Spinal cord (tissue), 10 donors: ENCODE data around the gene NYAP1. TPM values are rescaled to one million over a fixed set of nuclear protein-coding genes. Genes with fewer than 3 reads are reported as not detected.
"Not testable (repeated sequence)": the region's sequence is repeated elsewhere in the genome, so short reads cannot be mapped to it uniquely, and the experiment has no call there.

Source experiments
- DNase-seq, 6 donors: peaks; one replicate each; pipeline versions ENCODE4 v3.0.0 to v3.0.0-alpha.2; 2013 to 2015; ENCODE audit warnings: low spot score in 6 of 6, low read depth in 4 of 6
- H3K27ac ChIP-seq: one replicate; pipeline ENCODE4 v1.5.1; 2013; ENCODE audit warnings: low read depth, low read length, control low read depth
- H3K27me3 ChIP-seq: one replicate; pipeline ENCODE4 v1.6.1; 2013; ENCODE audit warnings: low read length; ENCODE audit not compliant: control insufficient read depth, insufficient read depth
- H3K36me3 ChIP-seq: one replicate; pipeline ENCODE4 v1.6.1; 2013; ENCODE audit warnings: low read length; ENCODE audit not compliant: control insufficient read depth, insufficient read depth
- H3K4me1 ChIP-seq: one replicate; pipeline ENCODE4 v1.6.1; 2013; ENCODE audit warnings: low read length; ENCODE audit not compliant: control insufficient read depth, insufficient read depth
- H3K4me3 ChIP-seq: one replicate; pipeline ENCODE4 v1.5.1; 2013; ENCODE audit warnings: low read depth, low read length, control low read depth
- H3K9me3 ChIP-seq: one replicate; pipeline ENCODE4 v1.6.1; 2013; ENCODE audit warnings: low read length; ENCODE audit not compliant: control insufficient read depth, insufficient read depth
- WGBS: methylation state at CpG from one replicate; pipeline ENCODE4 v1.1.5; 2013; ENCODE audit warnings: missing lambda C conversion rate; ENCODE audit not compliant: insufficient coverage; 5-methylcytosine and 5-hydroxymethylcytosine counted together
- polyA plus RNA-seq, 2 donors: library from polyadenylated mRNA; unstranded; fragments of 120-200 nt; gene quantifications; one replicate each; pipeline ENCODE4 v1.2.1, GENCODE V29; 2013; ENCODE audit not compliant: insufficient read length in 2 of 2
- total RNA-seq, 2 donors: library from RNA; depleted of rRNA in 1 of 2; stranded (reverse); fragments of 120-200 nt in 1 of 2; fragments of >200 nt in 1 of 2; gene quantifications; one replicate each; pipeline versions ENCODE4 v1.2.3 to v1.2.4, GENCODE V29; 2013 to 2014
- donor health status: healthy.

The NYAP1 gene
- total and polyA plus RNA-seq, 4 donors = 12.0 to 63.4 (median 37.4) TPM

- H3K27me3 ChIP-seq = no peaks in the 10 kb centered on the region
- no peaks in the 10 kb centered on the region for H3K9me3 ChIP-seq
- H3K27ac ChIP-seq = no peak overlapping the region
- H3K4me3 ChIP-seq = no peak overlapping the region
- H3K4me1 ChIP-seq = peaks cover 82% of the 10 kb centered on the region
- WGBS = 50% methylated on average over 8 of the region's 10 CpGs
- DNase-seq = no peak
- peaks cover 76% of the 10 kb centered on the region for H3K36me3 ChIP-seq
Observed at GRCh38 chr7:100489121-100489520, 5.4 kb downstream of the NYAP1 start.

GRCh38 chr7:100489824-100490223 lies 6.1 kb downstream of the NYAP1 start:
- Histone ChIP-seq H3K4me1 (peaks cover 80% of the 10 kb centered on the region), H3K27ac (peak overlapping the region; percentile 34), H3K27me3 (no peaks in the 10 kb centered on the region), H3K36me3 (peaks cover 78% of the 10 kb centered on the region), H3K4me3 (no peak overlapping the region), H3K9me3 (no peaks in the 10 kb centered on the region)
- peak; percentile 91 to 100 (median 98) for DNase-seq
- WGBS = 4% methylated on average over 3 of the region's 9 CpGs

- H3K4me1 ChIP-seq = peaks cover 72% of the 10 kb centered on the region
- H3K4me3 ChIP-seq = no peak overlapping the region
- 59% methylated on average over 20 of the region's 25 CpGs for WGBS
Observed at GRCh38 chr7:100490483-100491191, 6.9 kb downstream of the NYAP1 start.

GRCh38 chr7:100491192-100491578 lies 7.5 kb downstream of the NYAP1 start:
- H3K4me1 ChIP-seq = peaks cover 67% of the 10 kb centered on the region
- no peak for DNase-seq
- WGBS = 98% methylated on average over 4 of the region's 5 CpGs
- no peaks in the 10 kb centered on the region for H3K9me3 ChIP-seq
- H3K27me3 ChIP-seq = no peaks in the 10 kb centered on the region
- peaks cover 76% of the 10 kb centered on the region for H3K36me3 ChIP-seq
- no peak overlapping the region for H3K4me3 ChIP-seq
- H3K27ac ChIP-seq = no peak overlapping the region

More at GRCh38 chr7:100490483-100491191, 6.9 kb downstream of the NYAP1 start:
- no peak for DNase-seq
- H3K36me3 ChIP-seq = peaks cover 77% of the 10 kb centered on the region
- H3K27me3 ChIP-seq = no peaks in the 10 kb centered on the region
- H3K9me3 ChIP-seq = no peaks in the 10 kb centered on the region
- peak overlapping the region; percentile 34 for H3K27ac ChIP-seq

- Histone ChIP-seq H3K4me1 (peaks cover 57% of the 10 kb centered on the region), H3K36me3 (peaks cover 65% of the 10 kb centered on the region), H3K4me3 (no peak overlapping the region), H3K27me3 (no peaks in the 10 kb centered on the region), H3K9me3 (no peaks in the 10 kb centered on the region), H3K27ac (peak overlapping the region; percentile 52)
- 88% methylated on average over 5 of the region's 5 CpGs for whole genome bisulfite sequencing
- no peak for DNase-seq
Observed at GRCh38 chr7:100492738-100493475, 9.2 kb downstream of the NYAP1 start.

- H3K4me1 ChIP-seq = peaks cover 54% of the 10 kb centered on the region
- peak overlapping the region; percentile 57 for H3K27ac ChIP-seq
- H3K36me3 ChIP-seq = peaks cover 58% of the 10 kb centered on the region
- DNase-seq = peak in 2 of 6 donors; percentile 81 to 85
- no peaks in the 10 kb centered on the region for H3K9me3 ChIP-seq
- WGBS = 3% methylated on average over 41 of the region's 56 CpGs
- no peaks in the 10 kb centered on the region for H3K27me3 ChIP-seq
- peak overlapping the region; percentile 2 for H3K4me3 ChIP-seq
Observed at GRCh38 chr7:100493476-100494264, 9.9 kb downstream of the NYAP1 start.

- no CpG with 5 or more reads among the region's 6 CpGs for WGBS
- no peak overlapping the region for H3K27ac ChIP-seq
- no peak for DNase-seq
- peaks cover 39% of the 10 kb centered on the region for H3K36me3 ChIP-seq
- H3K4me1 ChIP-seq = peaks cover 26% of the 10 kb centered on the region
- no peak overlapping the region for H3K4me3 ChIP-seq
- H3K27me3 ChIP-seq = no peaks in the 10 kb centered on the region
- no peaks in the 10 kb centered on the region for H3K9me3 ChIP-seq
Observed at GRCh38 chr7:100496509-100496908, 12.8 kb downstream of the NYAP1 start.

GRCh38 chr7:100500743-100501142 lies 17.0 kb downstream of the NYAP1 start:
- DNase-seq, H3K36me3 ChIP-seq, H3K27ac ChIP-seq, H3K4me1 ChIP-seq, H3K27me3 ChIP-seq, H3K9me3 ChIP-seq, H3K4me3 ChIP-seq: not testable (repeated sequence)
- no CpG with 5 or more reads among the region's 2 CpGs for WGBS

- not testable (repeated sequence) for H3K4me3 ChIP-seq, H3K9me3 ChIP-seq, H3K36me3 ChIP-seq, H3K27me3 ChIP-seq, H3K27ac ChIP-seq, H3K4me1 ChIP-seq, DNase-seq
- 100% methylated on average over 3 of the region's 3 CpGs for WGBS
Observed at GRCh38 chr7:100504031-100504430, 20.3 kb downstream of the NYAP1 start.
